Stomach (tissue), 9 donors: ENCODE data around the gene UGT1A5. TPM values are rescaled to one million over a fixed set of nuclear protein-coding genes. Genes with fewer than 3 reads are reported as not detected.

ENCODE experiments used
- DNase-seq, 2 donors: peaks; one replicate each; pipeline versions ENCODE4 v3.0.0 to v3.0.0-alpha.2; 2013 to 2019
- H3K27ac ChIP-seq, 5 donors: fragments of 200-600 bp in 4 of 5; sonication (generic) in 4 of 5; one replicate each; pipeline ENCODE4 v1.5.1; 2013 to 2019; ENCODE audit warnings: mild to moderate bottlenecking in 1 of 5, moderate library complexity in 1 of 5
- H3K27me3 ChIP-seq, 3 donors: fragments of 200-600 bp; sonication (generic); one replicate each; pipeline ENCODE4 v1.5.1; 2017 to 2019; ENCODE audit warnings: mixed run types in 1 of 3
- H3K36me3 ChIP-seq, 4 donors: fragments of 200-600 bp; sonication (generic); 1 replicate in 3 of 4; 2 replicates in 1 of 4; pipeline ENCODE4 v1.5.1; 2016 to 2019
- H3K4me1 ChIP-seq, 4 donors: fragments of 200-600 bp; sonication (generic); one replicate each; pipeline ENCODE4 v1.5.1; 2016 to 2019
- H3K4me3 ChIP-seq, 4 donors: fragments of 200-600 bp; sonication (generic) in 3 of 4; one replicate each; pipeline ENCODE4 v1.5.1; 2016 to 2019; ENCODE audit warnings: mild to moderate bottlenecking in 1 of 4
- H3K9me3 ChIP-seq, 4 donors: fragments of 200-600 bp; sonication (generic); one replicate each; pipeline ENCODE4 v1.5.1; 2016 to 2019
- EP300 ChIP-seq: sonication (generic); formaldehyde crosslinking; IDR thresholded peaks from one replicate; pipeline ENCODE4 v1.6.1; 2017; ENCODE audit warnings: antibody characterized with exemption
- POLR2A ChIP-seq, 4 donors: fragments of 450-650 bp; IDR thresholded peaks; one replicate each; pipeline ENCODE4 v1.6.1; 2016; ENCODE audit warnings: antibody characterized with exemption in 4 of 4, control low read depth in 2 of 4, mild to moderate bottlenecking in 1 of 4, moderate library complexity in 1 of 4
- POLR2AphosphoS5 ChIP-seq, 3 donors: sonication (generic); formaldehyde crosslinking; IDR thresholded peaks; one replicate each; pipeline ENCODE4 v1.6.1; 2016; ENCODE audit warnings: antibody characterized with exemption in 3 of 3
- WGBS, 5 donors: extraction: QIAGEN DNeasy Blood & Tissue Kit in 3 of 5; methylation state at CpG; one replicate each; pipeline versions ENCODE4 v1.1.5 to v1.1.7; 2013 to 2018; 5-methylcytosine and 5-hydroxymethylcytosine counted together
- intact Hi-C: fragments of 100-400 bp; cut with DNase I; formaldehyde crosslinking; loops from one replicate; pipeline ENCODE4 v1.15.1; 2023; ENCODE audit warnings: low total_unique reads
- polyA plus RNA-seq, 3 donors: library from polyadenylated mRNA; stranded (reverse); fragments of 200-250 nt; gene quantifications; one replicate each; pipeline ENCODE4 v1.2.3, GENCODE V29; 2013
- total RNA-seq, 5 donors: library from RNA; depleted of rRNA; stranded (reverse); fragments of >200 nt; gene quantifications; one replicate each; pipeline versions ENCODE4 v1.1.0 to v1.2.3, GENCODE V29; 2014 to 2016
- TF ChIP-seq, protein P1 (sequence below), 7 experiments: fragments of 450-650 bp in 4 of 7; fragments of 200-600 bp in 3 of 7; sonication (generic) in 3 of 7; IDR thresholded peaks; one replicate each; pipeline ENCODE4 v1.5.1; 2016 to 2019; ENCODE audit warnings: antibody characterized with exemption in 7 of 7, control low read depth in 2 of 7, mild to moderate bottlenecking in 1 of 7
- donor health status: healthy with polysubstance abuse.
- donor health status: Bipolar disorder and iron deficiency.
- donor health status: healthy.

The UGT1A5 gene
- total and polyA plus RNA-seq, 8 donors, result 0.37 to 13.0 (median 1.7) TPM; not detected in 5

DNA sequence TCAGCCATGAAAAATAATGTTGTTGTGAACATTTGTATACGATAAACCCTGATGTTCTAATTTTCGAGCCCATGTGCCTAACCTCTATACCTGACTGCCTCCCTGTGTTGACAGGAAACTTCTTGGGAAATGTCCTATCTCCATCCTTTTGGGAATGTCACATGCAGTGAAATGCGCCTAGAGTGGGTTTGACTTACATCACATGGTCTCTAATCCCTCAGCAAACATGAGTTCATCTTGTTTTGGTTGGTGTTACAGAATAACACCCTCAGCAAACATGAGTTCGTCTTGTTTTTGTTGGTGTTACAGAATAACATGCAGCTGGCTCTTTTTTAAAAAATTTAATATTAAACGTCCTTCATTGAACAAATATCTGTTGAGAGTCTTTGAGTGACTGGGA lies 24.4 kb upstream of the UGT1A5 start:
- Histone ChIP-seq H3K4me1 (peaks cover 0 to 28% (median 17%) of the 10 kb centered on the region in 4 donors), H3K9me3 (no peaks in the 10 kb centered on the region), H3K4me3 (no peak overlapping the region), H3K36me3 (no peaks in the 10 kb centered on the region), H3K27ac (peak overlapping the region in 2 of 5 donors; percentile 76 to 82), H3K27me3 (no peaks in the 10 kb centered on the region)
- TF ChIP-seq EP300 (no peak), POLR2AphosphoS5 (IDR thresholded peaks at IDR 0.05) (no peak)
- TF ChIP-seq, protein P1, sequence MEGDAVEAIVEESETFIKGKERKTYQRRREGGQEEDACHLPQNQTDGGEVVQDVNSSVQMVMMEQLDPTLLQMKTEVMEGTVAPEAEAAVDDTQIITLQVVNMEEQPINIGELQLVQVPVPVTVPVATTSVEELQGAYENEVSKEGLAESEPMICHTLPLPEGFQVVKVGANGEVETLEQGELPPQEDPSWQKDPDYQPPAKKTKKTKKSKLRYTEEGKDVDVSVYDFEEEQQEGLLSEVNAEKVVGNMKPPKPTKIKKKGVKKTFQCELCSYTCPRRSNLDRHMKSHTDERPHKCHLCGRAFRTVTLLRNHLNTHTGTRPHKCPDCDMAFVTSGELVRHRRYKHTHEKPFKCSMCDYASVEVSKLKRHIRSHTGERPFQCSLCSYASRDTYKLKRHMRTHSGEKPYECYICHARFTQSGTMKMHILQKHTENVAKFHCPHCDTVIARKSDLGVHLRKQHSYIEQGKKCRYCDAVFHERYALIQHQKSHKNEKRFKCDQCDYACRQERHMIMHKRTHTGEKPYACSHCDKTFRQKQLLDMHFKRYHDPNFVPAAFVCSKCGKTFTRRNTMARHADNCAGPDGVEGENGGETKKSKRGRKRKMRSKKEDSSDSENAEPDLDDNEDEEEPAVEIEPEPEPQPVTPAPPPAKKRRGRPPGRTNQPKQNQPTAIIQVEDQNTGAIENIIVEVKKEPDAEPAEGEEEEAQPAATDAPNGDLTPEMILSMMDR (IDR thresholded peaks at IDR 0.05), result no peak
- whole genome bisulfite sequencing, 5 donors, result 79 to 87% (median 81%) methylated on average over 5 of the region's 5 CpGs
- intact Hi-C loops, result no loop called here
- DNase-seq, result no peak

DNA sequence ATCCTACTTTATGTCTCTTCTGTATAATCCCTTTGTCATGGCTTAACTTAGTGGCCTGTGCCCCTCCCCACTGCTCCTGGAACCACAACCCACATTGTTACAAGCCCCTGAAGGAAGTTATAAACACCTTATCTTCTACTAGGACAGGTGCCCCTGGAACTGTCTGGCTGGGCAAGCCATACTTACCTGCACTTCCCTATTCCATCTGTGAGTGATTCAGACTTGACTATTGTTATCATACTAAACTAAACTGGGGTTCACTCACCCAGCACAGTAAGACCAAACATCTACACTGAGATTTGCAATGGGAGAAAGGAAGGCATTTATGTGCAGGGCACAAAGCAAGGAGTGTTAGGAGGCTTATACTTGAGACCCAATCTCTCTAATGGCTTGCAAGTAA lies 23.7 kb upstream of the UGT1A5 start:
- no peak for DNase-seq
- Histone ChIP-seq H3K4me1 (peaks cover 0 to 31% (median 17%) of the 10 kb centered on the region in 4 donors), H3K27me3 (no peaks in the 10 kb centered on the region), H3K9me3 (no peaks in the 10 kb centered on the region), H3K36me3 (no peaks in the 10 kb centered on the region), H3K4me3 (no peak overlapping the region), H3K27ac (peak overlapping the region; percentile 43 to 82 (median 76))
- intact Hi-C loops, result no loop called here
- TF ChIP-seq EP300 (no peak), POLR2A (IDR thresholded peaks at IDR 0.05) (no peak), POLR2AphosphoS5 (IDR thresholded peaks at IDR 0.05) (no peak)
- TF ChIP-seq, protein P1 (IDR thresholded peaks at IDR 0.05), result no peak

DNA sequence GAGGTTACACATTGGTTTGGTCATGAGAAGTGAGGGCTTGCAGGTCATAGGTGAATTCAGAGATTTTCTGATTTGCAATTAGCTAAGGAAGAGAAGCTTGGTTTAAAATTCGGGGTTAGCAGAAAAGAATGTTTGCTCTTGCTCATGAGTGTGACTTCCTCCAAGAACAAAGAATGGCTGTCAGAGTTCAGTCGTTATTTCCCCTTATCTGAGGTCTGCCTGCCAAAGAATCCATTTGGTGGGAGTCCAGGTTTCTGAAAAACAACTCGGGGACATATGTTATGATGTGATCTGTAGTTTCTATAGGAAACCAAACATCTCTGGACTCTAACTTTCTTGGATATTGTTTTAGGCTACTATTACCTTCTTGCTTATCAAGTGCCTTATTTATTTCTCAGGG lies 23.2 kb upstream of the UGT1A5 start:
- H3K27ac ChIP-seq, result peak overlapping the region in 4 of 5 donors; percentile 43 to 82 (median 64)
- peaks cover 0 to 31% (median 17%) of the 10 kb centered on the region in 4 donors for H3K4me1 ChIP-seq
- H3K36me3 ChIP-seq, result no peaks in the 10 kb centered on the region
- intact Hi-C loops, result no loop called here
- no peaks in the 10 kb centered on the region for H3K27me3 ChIP-seq
- no peak overlapping the region for H3K4me3 ChIP-seq
- no peaks in the 10 kb centered on the region for H3K9me3 ChIP-seq
- 1 to 10% (median 4%) methylated on average over 3 of the region's 3 CpGs for WGBS, 5 donors
- TF ChIP-seq, protein P1 (IDR thresholded peaks at IDR 0.05), result no peak
- TF ChIP-seq POLR2A (IDR thresholded peaks at IDR 0.05), result no peak
- peak in 1 of 3 donors; percentile 59 for TF ChIP-seq POLR2AphosphoS5 (IDR thresholded peaks at IDR 0.05)
- TF ChIP-seq EP300, result no peak
- peak; percentile 57 to 68 for DNase-seq

DNA sequence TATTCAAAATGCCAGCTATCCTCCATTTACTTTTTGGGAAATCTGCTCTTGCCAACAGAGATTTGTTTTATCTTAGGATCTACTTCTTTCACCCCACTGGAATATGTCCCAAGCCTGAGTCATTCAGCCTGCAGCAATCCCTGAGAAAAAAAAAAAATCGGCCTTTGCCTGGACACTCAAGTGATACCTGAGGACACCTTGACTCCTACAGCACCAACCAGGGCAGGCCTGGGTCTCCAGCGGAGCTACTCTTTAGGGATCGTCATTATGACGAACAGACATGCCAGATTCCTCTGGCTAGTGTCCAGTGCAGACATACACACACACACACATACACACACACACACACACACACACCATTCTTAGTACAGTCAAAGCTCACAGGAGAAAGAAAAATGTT lies 22.3 kb upstream of the UGT1A5 start:
- Histone ChIP-seq H3K9me3 (no peaks in the 10 kb centered on the region), H3K4me3 (no peak overlapping the region), H3K36me3 (no peaks in the 10 kb centered on the region), H3K27me3 (no peaks in the 10 kb centered on the region), H3K4me1 (peaks cover 0 to 31% (median 17%) of the 10 kb centered on the region in 4 donors), H3K27ac (peak overlapping the region in 4 of 5 donors; percentile 64 to 82 (median 74))
- TF ChIP-seq POLR2A (IDR thresholded peaks at IDR 0.05) (no peak), POLR2AphosphoS5 (IDR thresholded peaks at IDR 0.05) (no peak)
- WGBS, 5 donors, result 51 to 59% (median 55%) methylated on average over 4 of the region's 4 CpGs
- intact Hi-C loops, result no loop called here
- no peak for DNase-seq
